Measurements from ENCODE around the gene CYP3A5.

Gene CYP3A5

GRCh38 chr7:99615989-99616358 lies 63.8 kb downstream of the CYP3A5 start:
- no peak for DNase-seq (ENCODE audit: low read depth in 2 of 2)

- DNase-seq (ENCODE audit: low read depth in 2 of 2): no peak
Observed at GRCh38 chr7:99614495-99614894, 65.3 kb downstream of the CYP3A5 start.

GRCh38 chr7:99607548-99607947 lies 72.2 kb downstream of the CYP3A5 start:
- DNase-seq (ENCODE audit: low read depth in 2 of 2): no peak

- DNase-seq (ENCODE audit: low read depth in 2 of 2): no peak
Observed at GRCh38 chr7:99606531-99606930, 73.3 kb downstream of the CYP3A5 start.

- DNase-seq (ENCODE audit: low read depth in 2 of 2): no peak
Observed at GRCh38 chr7:99605527-99605926, 74.3 kb downstream of the CYP3A5 start.

- DNase-seq (ENCODE audit: low read depth in 2 of 2): no peak
Observed at GRCh38 chr7:99601656-99602310, 78.0 kb downstream of the CYP3A5 start.

- no peak for DNase-seq (ENCODE audit: low read depth in 2 of 2)
Observed at GRCh38 chr7:99599836-99600235, 80.0 kb downstream of the CYP3A5 start.
